Esophagus muscularis mucosa (tissue), 4 donors: ENCODE measurements around the gene ATP9A. TPM values are rescaled to one million over a fixed set of nuclear protein-coding genes. Genes with fewer than 3 reads are reported as not detected.

Experiments used
- DNase-seq: peaks from one replicate; pipeline ENCODE4 v3.0.0-alpha.2; 2017; ENCODE audit errors: extremely low spot score
- H3K27ac ChIP-seq, 4 donors: fragments of 200-600 bp; sonication (generic); replicated peaks in 1 of 4; 1 replicate in 3 of 4; 2 replicates in 1 of 4; pipeline ENCODE4 v1.5.1; 2016 to 2019; ENCODE audit warnings: mild to moderate bottlenecking in 1 of 4
- H3K27me3 ChIP-seq, 4 donors: fragments of 200-600 bp; sonication (generic); one replicate each; pipeline versions ENCODE4 v1.5.1 to v1.6.0; 2016 to 2019
- H3K36me3 ChIP-seq, 4 donors: fragments of 200-600 bp; sonication (generic); one replicate each; pipeline ENCODE4 v1.5.1; 2016 to 2019
- H3K4me1 ChIP-seq, 4 donors: fragments of 200-600 bp; sonication (generic); one replicate each; pipeline ENCODE4 v1.5.1; 2016 to 2019
- H3K4me3 ChIP-seq, 4 donors: fragments of 200-600 bp; sonication (generic); 1 replicate in 2 of 4; 2 replicates in 2 of 4; pipeline ENCODE4 v1.5.1; 2016 to 2019; ENCODE audit warnings: mild to moderate bottlenecking in 4 of 4, moderate library complexity in 1 of 4
- H3K9me3 ChIP-seq, 4 donors: fragments of 200-600 bp; sonication (generic); 1 replicate in 3 of 4; 2 replicates in 1 of 4; pipeline ENCODE4 v1.5.1; 2016 to 2019
- CTCF ChIP-seq, 3 experiments: fragments of 200-600 bp in 2 of 3; fragments of 450-650 bp in 1 of 3; sonication (generic) in 2 of 3; IDR thresholded peaks; one replicate each; pipeline ENCODE4 v1.5.1; 2017 to 2019; ENCODE audit warnings: antibody characterized with exemption in 3 of 3, mild to moderate bottlenecking in 2 of 3, moderate library complexity in 1 of 3
- EP300 ChIP-seq: sonication (generic); formaldehyde crosslinking; IDR thresholded peaks from one replicate; pipeline ENCODE4 v1.6.1; 2017; ENCODE audit warnings: antibody characterized with exemption
- POLR2A ChIP-seq: fragments of 450-650 bp; IDR thresholded peaks from one replicate; pipeline ENCODE4 v1.6.1; 2017; ENCODE audit warnings: antibody characterized with exemption, moderate library complexity, mild to moderate bottlenecking, low read depth
- POLR2AphosphoS5 ChIP-seq, 2 donors: sonication (generic); formaldehyde crosslinking; IDR thresholded peaks; one replicate each; pipeline ENCODE4 v1.6.1; 2017; ENCODE audit warnings: antibody characterized with exemption in 2 of 2
- WGBS: methylation state at CpG from one replicate; pipeline ENCODE4 v1.1.5; 2018; 5-methylcytosine and 5-hydroxymethylcytosine counted together
- intact Hi-C: fragments of 100-400 bp; cut with DNase I; formaldehyde crosslinking; loops from one replicate; pipeline ENCODE4 v1.15.1; 2023
- total RNA-seq, 4 donors: library from RNA; depleted of rRNA; stranded (reverse); fragments of >200 nt; gene quantifications; one replicate each; pipeline versions ENCODE4 v1.1.0 to v1.2.1, GENCODE V29; 2016

Gene ATP9A
- total RNA-seq, 4 donors from 2014 or later, result 44.4 to 70.9 (median 56.0) TPM

- H3K27me3 ChIP-seq, result no peaks in the 10 kb centered on the region
- no peak for DNase-seq
- intact Hi-C loops, result loop anchor here (10.0 kb wide), 1 partner anchor 333 kb away; no protein-coding TSS in a partner anchor
- H3K36me3 ChIP-seq, result peaks cover 0 to 25% (median 2%) of the 10 kb centered on the region in 4 donors
- 95% methylated on average over 4 of the region's 4 CpGs for WGBS
- no peaks in the 10 kb centered on the region for H3K9me3 ChIP-seq
- H3K4me3 ChIP-seq, result no peak overlapping the region
- TF ChIP-seq EP300 (no peak), POLR2AphosphoS5 (IDR thresholded peaks at IDR 0.05) (no peak), POLR2A (no peak), CTCF (IDR thresholded peaks at IDR 0.05) (no peak)
- no peak overlapping the region for H3K27ac ChIP-seq
- peaks cover 0 to 5% (median 3%) of the 10 kb centered on the region in 4 donors for H3K4me1 ChIP-seq
Measured at GRCh38 chr20:51641866-51642265, 126.3 kb downstream of the ATP9A start.

- no peak overlapping the region for H3K4me3 ChIP-seq
- peaks cover 0 to 36% (median 2%) of the 10 kb centered on the region in 4 donors for H3K36me3 ChIP-seq
- no peaks in the 10 kb centered on the region for H3K27me3 ChIP-seq
- no peak for TF ChIP-seq EP300
- TF ChIP-seq POLR2AphosphoS5 (IDR thresholded peaks at IDR 0.05), result no peak
- no peak for TF ChIP-seq CTCF (IDR thresholded peaks at IDR 0.05)
- no peak for TF ChIP-seq POLR2A
- WGBS, result 61% methylated on average over 3 of the region's 3 CpGs
- DNase-seq, result no peak
- intact Hi-C loops, result loop anchor here (10.0 kb wide), 1 partner anchor 334 kb away; no protein-coding TSS in a partner anchor
- H3K9me3 ChIP-seq, result no peaks in the 10 kb centered on the region
- H3K4me1 ChIP-seq, result peaks cover 0 to 5% (median 3%) of the 10 kb centered on the region in 4 donors
- no peak overlapping the region for H3K27ac ChIP-seq
Measured at GRCh38 chr20:51640743-51641142, 127.4 kb downstream of the ATP9A start.

- intact Hi-C loops, result loop anchor here (5.0 kb wide), 1 partner anchor 443 kb away; no protein-coding TSS in a partner anchor
- WGBS, result 18% methylated on average over 9 of the region's 12 CpGs
- peaks cover 0 to 46% (median 2%) of the 10 kb centered on the region in 4 donors for H3K36me3 ChIP-seq
- H3K4me1 ChIP-seq, result peaks cover 0 to 6% (median 3%) of the 10 kb centered on the region in 4 donors
- no peak overlapping the region for H3K4me3 ChIP-seq
- TF ChIP-seq EP300, result no peak
- peak; percentile 70 to 84 (median 75) for TF ChIP-seq CTCF (IDR thresholded peaks at IDR 0.05)
- no peaks in the 10 kb centered on the region for H3K27me3 ChIP-seq
- H3K27ac ChIP-seq, result no peak overlapping the region
- H3K9me3 ChIP-seq, result no peaks in the 10 kb centered on the region
- no peak for DNase-seq
Measured at GRCh38 chr20:51639206-51639832, 128.9 kb downstream of the ATP9A start.

GRCh38 chr20:51637241-51637640 lies 130.9 kb downstream of the ATP9A start:
- intact Hi-C loops, result loop anchor here (5.0 kb wide), 1 partner anchor 445 kb away; no protein-coding TSS in a partner anchor
- no peaks in the 10 kb centered on the region for H3K9me3 ChIP-seq
- peaks cover 2 to 15% (median 6%) of the 10 kb centered on the region in 4 donors for H3K4me1 ChIP-seq
- H3K36me3 ChIP-seq, result peaks cover 0 to 47% (median 2%) of the 10 kb centered on the region in 4 donors
- H3K27ac ChIP-seq, result no peak overlapping the region
- TF ChIP-seq POLR2AphosphoS5 (IDR thresholded peaks at IDR 0.05) (no peak), POLR2A (no peak), EP300 (no peak), CTCF (IDR thresholded peaks at IDR 0.05) (no peak)
- no peak for DNase-seq
- no peaks in the 10 kb centered on the region for H3K27me3 ChIP-seq
- H3K4me3 ChIP-seq, result no peak overlapping the region
- 89% methylated on average over 8 of the region's 8 CpGs for WGBS
